VCaP (cell line): Measurements from ENCODE around the gene FOXD1.

Experiments used
- H3K27ac ChIP-seq: fragments of 450-650 bp; 2 replicates; pipeline ENCODE4 v1.5.1; 2017
- TF ChIP-seq, protein P1 (sequence below): fragments of 450-650 bp; conservative IDR thresholded peaks from 2 replicates; pipeline ENCODE4 v1.5.1; 2017; ENCODE audit warnings: mild to moderate bottlenecking, moderate library complexity

FOXD1 gene

DNA sequence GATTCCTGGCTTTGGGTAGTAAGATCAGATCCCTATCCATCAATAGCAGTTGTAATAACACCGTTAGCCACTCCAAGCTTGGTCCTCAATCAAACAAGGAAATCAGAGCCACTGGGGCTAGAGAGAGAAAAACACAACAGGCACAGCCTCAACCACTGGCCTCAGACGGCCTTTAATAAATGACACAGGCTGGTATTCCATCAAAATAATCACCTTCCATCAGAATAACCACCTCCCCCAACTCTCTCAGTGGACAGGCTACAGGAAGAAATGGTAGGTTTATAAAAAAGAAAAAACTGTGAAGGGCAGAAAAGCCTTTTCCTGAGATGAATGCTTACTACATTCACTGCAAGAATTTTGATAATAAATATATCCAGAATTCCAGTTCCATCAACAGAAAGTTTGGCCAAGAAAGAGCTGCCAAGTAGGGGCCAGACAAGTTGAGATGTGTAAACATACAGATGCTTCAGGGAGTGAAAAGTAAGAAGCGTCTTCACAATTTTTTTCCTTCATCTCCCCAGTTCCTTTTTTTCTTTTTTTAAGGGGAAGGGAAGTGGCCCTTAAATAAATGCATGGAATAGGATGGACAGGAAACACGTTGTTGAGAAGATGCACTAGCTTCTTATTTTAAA is 5.5 kb downstream of the FOXD1 start:
- H3K27ac ChIP-seq, result no peak overlapping the region

DNA sequence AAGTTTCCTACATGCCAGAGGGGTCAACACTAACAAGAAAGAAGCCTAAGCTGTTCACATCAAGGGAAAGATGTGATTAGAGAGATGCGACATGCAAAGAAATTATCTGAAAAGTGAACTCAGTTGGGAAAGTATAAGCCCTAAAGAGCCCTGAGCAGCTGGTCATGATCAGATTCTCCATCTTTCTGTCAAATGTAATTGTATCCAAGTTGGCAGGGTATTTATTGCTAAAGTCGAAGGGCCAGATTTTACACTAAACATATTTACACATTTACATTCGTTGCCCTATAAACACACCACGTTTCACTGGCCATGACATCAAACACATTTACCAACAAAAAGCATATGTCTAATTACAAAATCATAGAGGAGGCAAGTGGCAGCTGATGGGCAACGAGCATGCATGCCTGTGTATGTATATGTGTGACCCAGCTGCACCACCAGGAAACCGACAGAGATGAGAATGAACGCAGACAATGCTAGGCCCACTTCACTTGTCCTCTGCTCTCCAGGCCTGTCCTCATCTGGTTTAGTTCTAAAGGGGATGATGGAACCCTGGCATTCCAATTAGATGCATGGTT is 6.3 kb downstream of the FOXD1 start:
- TF ChIP-seq, protein P1, sequence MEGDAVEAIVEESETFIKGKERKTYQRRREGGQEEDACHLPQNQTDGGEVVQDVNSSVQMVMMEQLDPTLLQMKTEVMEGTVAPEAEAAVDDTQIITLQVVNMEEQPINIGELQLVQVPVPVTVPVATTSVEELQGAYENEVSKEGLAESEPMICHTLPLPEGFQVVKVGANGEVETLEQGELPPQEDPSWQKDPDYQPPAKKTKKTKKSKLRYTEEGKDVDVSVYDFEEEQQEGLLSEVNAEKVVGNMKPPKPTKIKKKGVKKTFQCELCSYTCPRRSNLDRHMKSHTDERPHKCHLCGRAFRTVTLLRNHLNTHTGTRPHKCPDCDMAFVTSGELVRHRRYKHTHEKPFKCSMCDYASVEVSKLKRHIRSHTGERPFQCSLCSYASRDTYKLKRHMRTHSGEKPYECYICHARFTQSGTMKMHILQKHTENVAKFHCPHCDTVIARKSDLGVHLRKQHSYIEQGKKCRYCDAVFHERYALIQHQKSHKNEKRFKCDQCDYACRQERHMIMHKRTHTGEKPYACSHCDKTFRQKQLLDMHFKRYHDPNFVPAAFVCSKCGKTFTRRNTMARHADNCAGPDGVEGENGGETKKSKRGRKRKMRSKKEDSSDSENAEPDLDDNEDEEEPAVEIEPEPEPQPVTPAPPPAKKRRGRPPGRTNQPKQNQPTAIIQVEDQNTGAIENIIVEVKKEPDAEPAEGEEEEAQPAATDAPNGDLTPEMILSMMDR, result no peak
- no peak overlapping the region for H3K27ac ChIP-seq

More for the DNA sequence above, 5.5 kb downstream of the FOXD1 start:
- TF ChIP-seq, protein P1, result no peak

DNA sequence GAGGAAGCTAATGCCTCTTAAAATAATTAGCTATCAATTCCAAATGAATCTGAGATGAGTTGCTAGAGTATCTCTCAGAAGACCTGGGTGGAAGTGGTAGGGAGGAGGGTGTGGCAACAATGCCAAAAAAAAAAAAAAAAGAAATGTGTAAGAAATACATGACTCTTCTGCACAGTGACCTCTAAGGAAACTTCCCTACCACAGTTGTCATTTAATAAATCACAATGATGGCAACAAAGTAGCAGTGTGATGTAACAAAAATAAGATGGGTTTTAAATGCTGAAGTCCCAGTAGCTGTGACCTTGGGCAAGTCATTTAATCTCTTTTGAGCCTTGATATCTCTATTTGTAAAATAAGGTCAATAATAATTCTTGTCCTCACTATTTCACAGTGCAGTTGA is 7.2 kb downstream of the FOXD1 start:
- H3K27ac ChIP-seq, result no peak overlapping the region
- TF ChIP-seq, protein P1, result no peak

DNA sequence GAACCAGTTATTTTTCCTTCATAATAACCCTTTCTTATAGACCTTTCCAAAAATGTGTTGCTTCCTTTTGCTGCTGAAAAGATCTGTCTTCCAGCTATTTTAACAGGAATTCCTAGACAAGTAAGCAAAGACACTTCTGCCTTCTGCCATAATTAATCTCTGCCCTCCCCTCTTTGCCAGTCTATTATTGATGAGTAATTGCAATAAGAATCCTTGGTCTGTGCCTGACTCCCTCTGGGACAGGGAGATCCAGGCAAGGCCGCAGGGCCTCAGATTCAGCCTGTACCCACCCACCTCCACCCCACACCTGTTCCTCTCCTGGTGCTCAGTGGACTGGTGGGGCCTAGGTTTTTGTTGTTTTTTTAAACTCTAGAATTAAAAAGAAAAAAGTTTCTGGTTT is 8.3 kb downstream of the FOXD1 start:
- TF ChIP-seq, protein P1, result no peak
- no peak overlapping the region for H3K27ac ChIP-seq

DNA sequence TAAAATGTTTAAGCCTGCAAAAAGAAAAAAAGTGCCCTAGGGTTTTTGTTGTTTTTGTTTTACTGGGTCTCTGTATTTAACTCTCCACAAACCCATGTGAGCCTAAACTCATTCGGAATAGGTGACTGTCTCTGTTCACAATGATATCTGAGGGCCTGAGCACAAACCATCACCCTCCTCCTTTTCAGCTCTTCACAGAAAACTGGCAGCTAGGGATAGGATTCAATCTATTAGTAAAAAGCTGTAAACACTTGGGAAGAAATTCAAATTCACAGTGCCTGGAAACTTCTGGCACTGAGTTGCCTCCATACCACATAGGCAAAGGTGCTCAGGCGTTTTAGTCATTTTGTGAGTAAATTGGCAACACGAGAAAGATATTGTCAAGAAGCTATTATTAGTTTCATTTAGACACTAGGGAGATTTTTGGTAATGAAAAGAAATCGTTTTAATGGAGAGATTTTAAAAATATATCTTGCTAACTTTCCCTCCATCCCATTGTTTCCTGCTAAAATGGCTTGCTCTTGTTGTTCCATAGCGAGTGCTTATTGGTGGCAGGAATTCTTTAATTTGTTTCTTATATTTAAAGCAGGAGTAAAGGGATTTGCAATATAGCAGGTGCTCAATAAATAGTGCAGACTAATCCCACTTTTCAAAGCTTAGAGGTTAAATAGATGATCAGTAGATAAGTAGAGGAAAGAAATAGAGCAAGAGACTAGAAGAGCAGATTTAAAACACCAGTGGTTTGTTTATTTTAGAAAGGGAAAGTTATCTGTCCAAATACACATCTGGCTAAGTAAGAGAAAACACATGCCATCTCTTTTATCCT is 9.7 kb downstream of the FOXD1 start:
- TF ChIP-seq, protein P1, result no peak
- H3K27ac ChIP-seq, result peak overlapping the region; percentile 95

DNA sequence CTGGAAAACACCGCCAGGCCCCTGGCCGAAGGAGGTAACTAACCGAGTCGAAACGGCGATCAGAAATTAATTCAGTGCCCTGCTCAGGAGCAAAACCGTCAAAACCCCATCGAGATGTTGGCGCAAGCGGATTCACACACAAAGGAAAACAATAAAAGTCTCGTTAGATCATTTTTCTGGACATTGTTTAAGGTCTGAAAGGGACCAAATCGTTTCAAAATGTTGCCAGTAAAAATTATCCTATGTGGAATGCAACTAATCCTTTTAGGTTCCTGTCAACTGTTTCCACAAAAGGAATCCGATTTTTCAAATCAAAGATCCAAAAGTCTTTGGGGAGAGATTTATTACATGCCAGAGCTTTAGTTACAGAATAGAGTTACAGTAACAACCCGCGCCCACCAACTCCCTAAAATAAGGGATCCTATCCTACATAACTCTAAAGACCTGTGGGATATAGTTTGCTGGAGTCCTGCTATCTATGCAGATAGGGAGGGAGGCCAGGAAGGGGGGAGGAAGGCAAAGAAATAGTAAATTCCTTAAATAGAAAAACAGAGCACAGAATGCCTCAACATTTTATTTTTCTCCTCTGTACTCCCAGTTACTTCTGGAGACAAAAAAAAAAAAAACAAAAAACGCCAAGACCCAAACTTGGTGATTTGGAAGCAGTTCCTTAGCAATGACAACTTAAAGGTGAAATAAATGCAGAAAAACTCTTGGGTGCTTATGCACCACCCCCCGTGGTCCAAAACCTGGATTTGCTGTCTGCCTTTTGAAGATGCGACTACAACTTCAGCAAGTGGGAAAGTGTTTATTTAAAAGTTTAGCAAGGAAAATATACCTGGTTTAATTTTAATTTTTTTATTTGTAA is 10.6 kb downstream of the FOXD1 start:
- H3K27ac ChIP-seq, result peak overlapping the region; percentile 95
- TF ChIP-seq, protein P1, result peak; percentile 44
